ENCODE measurements around the gene LBH. TPM values are rescaled to one million over a fixed set of nuclear protein-coding genes. Genes with fewer than 3 reads are reported as not detected.

LBH gene
- total RNA-seq, 1 donor from 2014 or later = 80.5 TPM

GRCh38 chr2:30296496-30296895, 65.2 kb downstream of the LBH start:
- no peaks in the 10 kb centered on the region for H3K9me3 Mint-ChIP-seq (ENCODE audit: low read depth)
- DNase-seq (ENCODE audit: low spot score, unreplicated experiment) = no peak
- H3K27me3 Mint-ChIP-seq = no peaks in the 10 kb centered on the region
- H3K4me3 Mint-ChIP-seq (ENCODE audit: low read depth) = no peak overlapping the region
- no peak overlapping the region for H3K27ac Mint-ChIP-seq
- no peaks in the 10 kb centered on the region for H3K36me3 Mint-ChIP-seq (ENCODE audit: insufficient read depth)
- no peak for TF ChIP-seq CTCF (IDR thresholded peaks at IDR 0.05; ENCODE audit: unreplicated experiment)
- peaks cover 2% of the 10 kb centered on the region for H3K4me1 Mint-ChIP-seq (ENCODE audit: low read depth)

- no peak for TF ChIP-seq CTCF (IDR thresholded peaks at IDR 0.05; ENCODE audit: unreplicated experiment)
- Mint-ChIP-seq H3K4me1 (ENCODE audit: low read depth) (peaks cover 5% of the 10 kb centered on the region), H3K9me3 (ENCODE audit: low read depth) (no peaks in the 10 kb centered on the region), H3K36me3 (ENCODE audit: insufficient read depth) (no peaks in the 10 kb centered on the region), H3K27me3 (peaks cover 9% of the 10 kb centered on the region), H3K4me3 (ENCODE audit: low read depth) (no peak overlapping the region), H3K27ac (no peak overlapping the region)
- DNase-seq (ENCODE audit: low spot score, unreplicated experiment) = no peak
Measured at GRCh38 chr2:30298302-30298701, 67.0 kb downstream of the LBH start.

GRCh38 chr2:30300122-30300455, 68.8 kb downstream of the LBH start:
- H3K27ac Mint-ChIP-seq = no peak overlapping the region
- TF ChIP-seq CTCF (IDR thresholded peaks at IDR 0.05; ENCODE audit: unreplicated experiment) = no peak
- DNase-seq (ENCODE audit: low spot score, unreplicated experiment) = no peak
- peaks cover 9% of the 10 kb centered on the region for H3K27me3 Mint-ChIP-seq
- H3K4me1 Mint-ChIP-seq (ENCODE audit: low read depth) = peaks cover 5% of the 10 kb centered on the region
- H3K9me3 Mint-ChIP-seq (ENCODE audit: low read depth) = no peaks in the 10 kb centered on the region
- no peaks in the 10 kb centered on the region for H3K36me3 Mint-ChIP-seq (ENCODE audit: insufficient read depth)
- H3K4me3 Mint-ChIP-seq (ENCODE audit: low read depth) = no peak overlapping the region

GRCh38 chr2:30300456-30301221, 69.3 kb downstream of the LBH start:
- H3K4me1 Mint-ChIP-seq (ENCODE audit: low read depth) = peaks cover 5% of the 10 kb centered on the region
- TF ChIP-seq CTCF (IDR thresholded peaks at IDR 0.05; ENCODE audit: unreplicated experiment) = no peak
- no peaks in the 10 kb centered on the region for H3K36me3 Mint-ChIP-seq (ENCODE audit: insufficient read depth)
- H3K9me3 Mint-ChIP-seq (ENCODE audit: low read depth) = no peaks in the 10 kb centered on the region
- no peak for DNase-seq (ENCODE audit: low spot score, unreplicated experiment)
- peaks cover 9% of the 10 kb centered on the region for H3K27me3 Mint-ChIP-seq
- H3K27ac Mint-ChIP-seq = no peak overlapping the region
- no peak overlapping the region for H3K4me3 Mint-ChIP-seq (ENCODE audit: low read depth)

GRCh38 chr2:30301551-30301950, 70.2 kb downstream of the LBH start:
- no peaks in the 10 kb centered on the region for H3K36me3 Mint-ChIP-seq (ENCODE audit: insufficient read depth)
- peaks cover 5% of the 10 kb centered on the region for H3K4me1 Mint-ChIP-seq (ENCODE audit: low read depth)
- H3K27me3 Mint-ChIP-seq = peaks cover 9% of the 10 kb centered on the region
- TF ChIP-seq CTCF (IDR thresholded peaks at IDR 0.05; ENCODE audit: unreplicated experiment) = no peak
- H3K9me3 Mint-ChIP-seq (ENCODE audit: low read depth) = no peaks in the 10 kb centered on the region
- no peak overlapping the region for H3K4me3 Mint-ChIP-seq (ENCODE audit: low read depth)
- H3K27ac Mint-ChIP-seq = no peak overlapping the region
- no peak for DNase-seq (ENCODE audit: low spot score, unreplicated experiment)
